Nephron (organoid): Measurements from ENCODE around the gene NR2F2.

ENCODE experiments used
- H3K27ac Mint-ChIP-seq, 3 experiments: 2 replicates each; pipeline ENCODE4 v1.8.0; 2020; ENCODE audit warnings: mixed read lengths in 3 of 3, mild to moderate bottlenecking in 2 of 3, moderate library complexity in 1 of 3
- H3K27me3 Mint-ChIP-seq: 2 replicates; pipeline ENCODE4 v1.8.0; 2021; ENCODE audit warnings: low read depth, mild to moderate bottlenecking, moderate library complexity, mixed read lengths
- H3K36me3 Mint-ChIP-seq: 2 replicates; pipeline ENCODE4 v1.8.0; 2020; ENCODE audit warnings: low read depth, mixed read lengths
- H3K4me1 Mint-ChIP-seq: 2 replicates; pipeline ENCODE4 v1.8.0; 2020; ENCODE audit warnings: mixed read lengths
- H3K4me3 Mint-ChIP-seq, 3 experiments: 2 replicates each; pipeline ENCODE4 v1.8.0; 2020; ENCODE audit warnings: mild to moderate bottlenecking in 3 of 3, mixed read lengths in 3 of 3, moderate library complexity in 2 of 3
- H3K9me3 Mint-ChIP-seq: 2 replicates; pipeline ENCODE4 v1.8.0; 2020; ENCODE audit warnings: mixed read lengths
- CTCF ChIP-seq, 3 experiments: fragments of 200-600 bp; sonication (generic); IDR thresholded peaks; one replicate each; pipeline ENCODE4 v1.5.0; 2021; ENCODE audit warnings: antibody characterized with exemption in 3 of 3; ENCODE audit not compliant: unreplicated experiment in 3 of 3

NR2F2 gene

GRCh38 chr15:96342406-96343112, 12.1 kb downstream of the NR2F2 start:
- Mint-ChIP-seq H3K9me3 (no peaks in the 10 kb centered on the region), H3K4me3 (peak overlapping the region; percentile 94 to 97 (median 95)), H3K36me3 (peaks cover 79% of the 10 kb centered on the region), H3K4me1 (peaks cover 65% of the 10 kb centered on the region), H3K27me3 (peaks cover 17% of the 10 kb centered on the region), H3K27ac (peak overlapping the region; percentile 96 to 100 (median 97))
- TF ChIP-seq CTCF (IDR thresholded peaks at IDR 0.05; ENCODE audit: unreplicated experiment in 3 of 3): no peak

GRCh38 chr15:96343113-96344059, 12.9 kb downstream of the NR2F2 start:
- Mint-ChIP-seq H3K27ac (peak overlapping the region; percentile 96 to 100 (median 97)), H3K9me3 (no peaks in the 10 kb centered on the region), H3K27me3 (peaks cover 24% of the 10 kb centered on the region), H3K4me3 (peak overlapping the region; percentile 94 to 97 (median 95)), H3K36me3 (peaks cover 78% of the 10 kb centered on the region), H3K4me1 (peaks cover 74% of the 10 kb centered on the region)
- TF ChIP-seq CTCF (IDR thresholded peaks at IDR 0.05; ENCODE audit: unreplicated experiment in 3 of 3): no peak

- Mint-ChIP-seq H3K9me3 (no peaks in the 10 kb centered on the region), H3K27me3 (peaks cover 24% of the 10 kb centered on the region), H3K4me3 (peak overlapping the region; percentile 94 to 97 (median 95)), H3K36me3 (peaks cover 76% of the 10 kb centered on the region), H3K27ac (peak overlapping the region; percentile 96 to 100 (median 97)), H3K4me1 (peaks cover 77% of the 10 kb centered on the region)
- TF ChIP-seq CTCF (IDR thresholded peaks at IDR 0.05; ENCODE audit: unreplicated experiment in 3 of 3): no peak
Observed at GRCh38 chr15:96344060-96344705, 13.7 kb downstream of the NR2F2 start.

GRCh38 chr15:96344706-96345559, 14.4 kb downstream of the NR2F2 start:
- peaks cover 24% of the 10 kb centered on the region for H3K27me3 Mint-ChIP-seq
- peak overlapping the region; percentile 94 to 97 (median 95) for H3K4me3 Mint-ChIP-seq
- H3K4me1 Mint-ChIP-seq: peaks cover 80% of the 10 kb centered on the region
- no peaks in the 10 kb centered on the region for H3K9me3 Mint-ChIP-seq
- H3K27ac Mint-ChIP-seq: peak overlapping the region; percentile 96 to 100 (median 97)
- peaks cover 74% of the 10 kb centered on the region for H3K36me3 Mint-ChIP-seq
- no peak for TF ChIP-seq CTCF (IDR thresholded peaks at IDR 0.05; ENCODE audit: unreplicated experiment in 3 of 3)
